ENCODE measurements around the gene GABPA.
"Not testable (repeated sequence)": the region's sequence is repeated elsewhere in the genome, so short reads cannot be mapped to it uniquely, and the experiment has no call there.

DNA sequence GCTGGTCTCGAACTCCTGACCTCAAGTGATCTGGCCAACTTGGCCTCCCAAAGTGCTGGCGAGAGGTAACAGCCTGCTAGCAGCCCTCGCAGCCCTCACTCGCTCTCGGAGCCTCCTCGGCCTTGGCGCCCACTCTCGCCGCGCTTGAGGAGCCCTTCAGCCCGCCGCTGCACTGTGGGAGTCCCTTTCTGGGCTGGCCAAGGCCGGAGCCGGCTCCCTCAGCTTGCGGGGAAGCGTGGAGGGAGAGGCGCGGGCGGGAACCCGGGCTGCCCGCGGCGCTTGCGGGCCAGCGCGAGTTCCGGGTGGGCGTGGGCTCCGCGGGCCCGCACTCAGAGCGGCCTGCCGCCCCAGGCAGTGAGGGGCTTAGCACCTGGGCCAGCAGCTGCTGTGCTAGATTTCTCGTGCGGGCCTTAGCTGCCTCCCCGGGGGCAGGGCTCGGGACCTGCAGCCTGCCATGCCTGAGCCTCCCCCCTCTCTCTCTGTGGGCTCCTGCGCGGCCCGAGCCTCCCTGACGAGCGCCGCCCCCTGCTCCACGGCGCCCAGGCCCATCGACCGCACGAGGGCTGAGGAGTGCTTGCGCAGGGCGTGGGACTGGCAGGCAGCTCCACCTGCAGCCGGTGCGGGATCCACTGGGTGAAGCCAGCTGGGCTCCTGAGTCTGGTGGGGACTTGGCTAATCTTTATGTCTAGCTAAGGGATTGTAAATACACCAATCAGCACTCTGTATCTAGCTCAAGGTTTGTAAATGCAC, 43.5 kb downstream of the GABPA start:
- TF ChIP-seq EZH2 (optimal IDR thresholded peaks at IDR 0.05; ENCODE audit: low read depth, low read length); CTCF (IDR thresholded peaks at IDR 0.05; ENCODE audit: low read length): not testable (repeated sequence)
